Measurements from ENCODE around the gene AFF3.

DNA sequence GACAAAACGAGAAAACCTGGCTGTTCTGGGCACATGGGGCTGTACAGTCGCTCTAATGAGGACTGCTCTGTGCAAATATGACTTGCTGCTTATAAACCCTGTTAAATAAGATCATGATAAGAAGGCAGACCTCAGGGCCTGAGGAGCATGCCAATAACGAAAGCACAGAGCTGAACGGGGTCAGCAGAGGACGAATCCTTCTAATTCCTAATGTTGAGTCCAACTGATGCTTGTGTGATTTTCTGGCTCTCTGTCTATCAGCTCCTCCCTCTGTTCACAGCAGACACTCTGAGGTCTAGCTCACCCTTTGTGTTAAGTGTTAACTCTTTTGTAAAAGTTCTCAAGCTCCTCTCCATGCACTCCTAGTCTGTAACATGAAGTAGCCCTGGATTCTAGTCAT lies 485.4 kb downstream of the AFF3 start:
- TF ChIP-seq EP300 (IDR thresholded peaks at IDR 0.05; ENCODE audit: borderline replicate concordance in 1 of 2, control insufficient read depth in 1 of 2, low read depth in 2 of 2, low read length in 2 of 2) (no peak), SIX5 (IDR thresholded peaks at IDR 0.05; ENCODE audit: low read depth, low read length, severe bottlenecking) (no peak), CEBPB (IDR thresholded peaks at IDR 0.05; ENCODE audit: borderline replicate concordance in 1 of 2, low read depth in 2 of 2, low read length in 2 of 2) (no peak), RAD21 (IDR thresholded peaks at IDR 0.05; ENCODE audit: insufficient read depth, low read depth, low read length) (no peak), YBX1 (IDR thresholded peaks at IDR 0.05) (no peak), POLR2A (IDR thresholded peaks at IDR 0.05; ENCODE audit: low read depth, low read length) (no peak), CREB1 (IDR thresholded peaks at IDR 0.05; ENCODE audit: low read depth) (no peak)
- TF ChIP-seq, protein P1, sequence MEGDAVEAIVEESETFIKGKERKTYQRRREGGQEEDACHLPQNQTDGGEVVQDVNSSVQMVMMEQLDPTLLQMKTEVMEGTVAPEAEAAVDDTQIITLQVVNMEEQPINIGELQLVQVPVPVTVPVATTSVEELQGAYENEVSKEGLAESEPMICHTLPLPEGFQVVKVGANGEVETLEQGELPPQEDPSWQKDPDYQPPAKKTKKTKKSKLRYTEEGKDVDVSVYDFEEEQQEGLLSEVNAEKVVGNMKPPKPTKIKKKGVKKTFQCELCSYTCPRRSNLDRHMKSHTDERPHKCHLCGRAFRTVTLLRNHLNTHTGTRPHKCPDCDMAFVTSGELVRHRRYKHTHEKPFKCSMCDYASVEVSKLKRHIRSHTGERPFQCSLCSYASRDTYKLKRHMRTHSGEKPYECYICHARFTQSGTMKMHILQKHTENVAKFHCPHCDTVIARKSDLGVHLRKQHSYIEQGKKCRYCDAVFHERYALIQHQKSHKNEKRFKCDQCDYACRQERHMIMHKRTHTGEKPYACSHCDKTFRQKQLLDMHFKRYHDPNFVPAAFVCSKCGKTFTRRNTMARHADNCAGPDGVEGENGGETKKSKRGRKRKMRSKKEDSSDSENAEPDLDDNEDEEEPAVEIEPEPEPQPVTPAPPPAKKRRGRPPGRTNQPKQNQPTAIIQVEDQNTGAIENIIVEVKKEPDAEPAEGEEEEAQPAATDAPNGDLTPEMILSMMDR (IDR thresholded peaks at IDR 0.05 in 2 of 3, conservative IDR thresholded peaks at IDR 0.05 in 1 of 3; ENCODE audit: control insufficient read depth in 2 of 3, extremely low read depth in 1 of 3, insufficient read depth in 1 of 3, low read depth in 3 of 3, low read length in 3 of 3): no peak
- TF ChIP-seq, protein P2, sequence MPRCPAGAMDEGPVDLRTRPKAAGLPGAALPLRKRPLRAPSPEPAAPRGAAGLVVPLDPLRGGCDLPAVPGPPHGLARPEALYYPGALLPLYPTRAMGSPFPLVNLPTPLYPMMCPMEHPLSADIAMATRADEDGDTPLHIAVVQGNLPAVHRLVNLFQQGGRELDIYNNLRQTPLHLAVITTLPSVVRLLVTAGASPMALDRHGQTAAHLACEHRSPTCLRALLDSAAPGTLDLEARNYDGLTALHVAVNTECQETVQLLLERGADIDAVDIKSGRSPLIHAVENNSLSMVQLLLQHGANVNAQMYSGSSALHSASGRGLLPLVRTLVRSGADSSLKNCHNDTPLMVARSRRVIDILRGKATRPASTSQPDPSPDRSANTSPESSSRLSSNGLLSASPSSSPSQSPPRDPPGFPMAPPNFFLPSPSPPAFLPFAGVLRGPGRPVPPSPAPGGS (IDR thresholded peaks at IDR 0.05; ENCODE audit: borderline replicate concordance, insufficient read depth, low read depth, low read length, poor library complexity, severe bottlenecking): no peak
- TF ChIP-seq, protein P3, sequence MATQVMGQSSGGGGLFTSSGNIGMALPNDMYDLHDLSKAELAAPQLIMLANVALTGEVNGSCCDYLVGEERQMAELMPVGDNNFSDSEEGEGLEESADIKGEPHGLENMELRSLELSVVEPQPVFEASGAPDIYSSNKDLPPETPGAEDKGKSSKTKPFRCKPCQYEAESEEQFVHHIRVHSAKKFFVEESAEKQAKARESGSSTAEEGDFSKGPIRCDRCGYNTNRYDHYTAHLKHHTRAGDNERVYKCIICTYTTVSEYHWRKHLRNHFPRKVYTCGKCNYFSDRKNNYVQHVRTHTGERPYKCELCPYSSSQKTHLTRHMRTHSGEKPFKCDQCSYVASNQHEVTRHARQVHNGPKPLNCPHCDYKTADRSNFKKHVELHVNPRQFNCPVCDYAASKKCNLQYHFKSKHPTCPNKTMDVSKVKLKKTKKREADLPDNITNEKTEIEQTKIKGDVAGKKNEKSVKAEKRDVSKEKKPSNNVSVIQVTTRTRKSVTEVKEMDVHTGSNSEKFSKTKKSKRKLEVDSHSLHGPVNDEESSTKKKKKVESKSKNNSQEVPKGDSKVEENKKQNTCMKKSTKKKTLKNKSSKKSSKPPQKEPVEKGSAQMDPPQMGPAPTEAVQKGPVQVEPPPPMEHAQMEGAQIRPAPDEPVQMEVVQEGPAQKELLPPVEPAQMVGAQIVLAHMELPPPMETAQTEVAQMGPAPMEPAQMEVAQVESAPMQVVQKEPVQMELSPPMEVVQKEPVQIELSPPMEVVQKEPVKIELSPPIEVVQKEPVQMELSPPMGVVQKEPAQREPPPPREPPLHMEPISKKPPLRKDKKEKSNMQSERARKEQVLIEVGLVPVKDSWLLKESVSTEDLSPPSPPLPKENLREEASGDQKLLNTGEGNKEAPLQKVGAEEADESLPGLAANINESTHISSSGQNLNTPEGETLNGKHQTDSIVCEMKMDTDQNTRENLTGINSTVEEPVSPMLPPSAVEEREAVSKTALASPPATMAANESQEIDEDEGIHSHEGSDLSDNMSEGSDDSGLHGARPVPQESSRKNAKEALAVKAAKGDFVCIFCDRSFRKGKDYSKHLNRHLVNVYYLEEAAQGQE (IDR thresholded peaks at IDR 0.05; ENCODE audit: low read depth, low read length): no peak
- TF ChIP-seq, protein P4, sequence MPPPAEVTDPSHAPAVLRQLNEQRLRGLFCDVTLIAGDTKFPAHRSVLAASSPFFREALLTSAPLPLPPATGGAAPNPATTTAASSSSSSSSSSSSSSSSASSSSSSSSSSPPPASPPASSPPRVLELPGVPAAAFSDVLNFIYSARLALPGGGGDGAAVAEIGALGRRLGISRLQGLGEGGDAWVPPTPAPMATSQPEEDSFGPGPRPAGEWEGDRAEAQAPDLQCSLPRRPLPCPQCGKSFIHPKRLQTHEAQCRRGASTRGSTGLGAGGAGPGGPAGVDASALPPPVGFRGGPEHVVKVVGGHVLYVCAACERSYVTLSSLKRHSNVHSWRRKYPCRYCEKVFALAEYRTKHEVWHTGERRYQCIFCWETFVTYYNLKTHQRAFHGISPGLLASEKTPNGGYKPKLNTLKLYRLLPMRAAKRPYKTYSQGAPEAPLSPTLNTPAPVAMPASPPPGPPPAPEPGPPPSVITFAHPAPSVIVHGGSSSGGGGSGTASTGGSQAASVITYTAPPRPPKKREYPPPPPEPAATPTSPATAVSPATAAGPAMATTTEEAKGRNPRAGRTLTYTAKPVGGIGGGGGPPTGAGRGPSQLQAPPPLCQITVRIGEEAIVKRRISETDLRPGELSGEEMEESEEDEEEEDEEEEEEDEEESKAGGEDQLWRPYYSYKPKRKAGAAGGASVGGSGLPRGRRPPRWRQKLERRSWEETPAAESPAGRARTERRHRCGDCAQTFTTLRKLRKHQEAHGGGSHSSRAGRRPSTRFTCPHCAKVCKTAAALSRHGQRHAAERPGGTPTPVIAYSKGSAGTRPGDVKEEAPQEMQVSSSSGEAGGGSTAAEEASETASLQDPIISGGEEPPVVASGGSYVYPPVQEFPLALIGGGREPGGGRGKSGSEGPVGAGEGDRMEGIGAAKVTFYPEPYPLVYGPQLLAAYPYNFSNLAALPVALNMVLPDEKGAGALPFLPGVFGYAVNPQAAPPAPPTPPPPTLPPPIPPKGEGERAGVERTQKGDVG (CRISPR knock-in tag; IDR thresholded peaks at IDR 0.05): no peak

Measured in GM12878 (cell line).